Common myeloid progenitor, CD34-positive (primary cell): ENCODE data around the gene COQ8B.
A peak's percentile ranks its signal among the peaks of the same experiment; 100 is the strongest.

Experiments used
- CTCF ChIA-PET: fragments of 350-600 bp; sonication (Branson Sonifier 250); formaldehyde crosslinking; loops from one replicate; lab custom pipeline; 2021; ENCODE audit warnings: antibody characterized with exemption; lab: Charles Lee
- POLR2A ChIA-PET: fragments of 350-600 bp; sonication (Branson Sonifier 250); formaldehyde crosslinking; loops from one replicate; lab custom pipeline; 2021; ENCODE audit warnings: antibody characterized with exemption; lab: Charles Lee
- DNase-seq, 3 donors: peaks; one replicate each; pipeline versions ENCODE4 v3.0.0 to v3.0.0-alpha.2; 2013
- H3K27ac ChIP-seq, 2 experiments: 1 replicate in 1 of 2; 2 replicates in 1 of 2; pipeline ENCODE4 v1.7.0; 2013; ENCODE audit warnings: inconsistent platforms in 2 of 2, low read length in 2 of 2, mild to moderate bottlenecking in 2 of 2, low read depth in 1 of 2, moderate library complexity in 1 of 2; ENCODE audit not compliant: severe bottlenecking in 2 of 2, insufficient read depth in 1 of 2, poor library complexity in 1 of 2
- H3K27me3 ChIP-seq, 5 experiments: replicated peaks in 2 of 5; 1 replicate in 3 of 5; 2 replicates in 2 of 5; pipeline versions ENCODE4 v1.6.1 to v1.7.0; 2013; ENCODE audit warnings: low read length in 4 of 5, mild to moderate bottlenecking in 2 of 5, moderate library complexity in 2 of 5, inconsistent platforms in 1 of 5; ENCODE audit not compliant: insufficient read depth in 5 of 5, control insufficient read depth in 4 of 5
- H3K36me3 ChIP-seq, 4 experiments: 1 replicate in 2 of 4; 2 replicates in 2 of 4; pipeline versions ENCODE4 v1.6.1 to v1.7.0; 2013; ENCODE audit warnings: low read length in 3 of 4, control low read depth in 1 of 4, mild to moderate bottlenecking in 1 of 4; ENCODE audit not compliant: control insufficient read depth in 4 of 4, insufficient read depth in 4 of 4
- H3K4me1 ChIP-seq, 4 experiments: 1 replicate in 3 of 4; 2 replicates in 1 of 4; pipeline versions ENCODE4 v1.6.1 to v1.7.1; 2013; ENCODE audit warnings: low read length in 3 of 4, mild to moderate bottlenecking in 3 of 4, control low read depth in 1 of 4, inconsistent platforms in 1 of 4, moderate library complexity in 1 of 4; ENCODE audit not compliant: control insufficient read depth in 4 of 4, insufficient read depth in 4 of 4; ENCODE audit errors: control extremely low read depth in 1 of 4
- H3K4me3 ChIP-seq, 7 experiments: 1 replicate in 4 of 7; 2 replicates in 3 of 7; pipeline versions ENCODE4 v1.5.1 to v1.7.0; 2013; ENCODE audit warnings: mild to moderate bottlenecking in 7 of 7, low read length in 6 of 7, moderate library complexity in 6 of 7, inconsistent platforms in 2 of 7, low read depth in 2 of 7, control low read depth in 1 of 7; ENCODE audit not compliant: insufficient read depth in 4 of 7, control insufficient read depth in 1 of 7; ENCODE audit errors: extremely low read depth in 1 of 7
- H3K9me3 ChIP-seq, 5 experiments: 1 replicate in 4 of 5; 2 replicates in 1 of 5; pipeline versions ENCODE4 v1.6.1 to v1.7.1; 2013; ENCODE audit warnings: low read length in 4 of 5, mild to moderate bottlenecking in 2 of 5, inconsistent platforms in 1 of 5, low read depth in 1 of 5, moderate library complexity in 1 of 5; ENCODE audit not compliant: control insufficient read depth in 4 of 5, insufficient read depth in 2 of 5; ENCODE audit errors: control extremely low read depth in 1 of 5
- WGBS: methylation state at CpG from one replicate; pipeline ENCODE4 v1.1.5; 2013; ENCODE audit not compliant: insufficient coverage; 5-methylcytosine and 5-hydroxymethylcytosine counted together

Gene COQ8B

DNA sequence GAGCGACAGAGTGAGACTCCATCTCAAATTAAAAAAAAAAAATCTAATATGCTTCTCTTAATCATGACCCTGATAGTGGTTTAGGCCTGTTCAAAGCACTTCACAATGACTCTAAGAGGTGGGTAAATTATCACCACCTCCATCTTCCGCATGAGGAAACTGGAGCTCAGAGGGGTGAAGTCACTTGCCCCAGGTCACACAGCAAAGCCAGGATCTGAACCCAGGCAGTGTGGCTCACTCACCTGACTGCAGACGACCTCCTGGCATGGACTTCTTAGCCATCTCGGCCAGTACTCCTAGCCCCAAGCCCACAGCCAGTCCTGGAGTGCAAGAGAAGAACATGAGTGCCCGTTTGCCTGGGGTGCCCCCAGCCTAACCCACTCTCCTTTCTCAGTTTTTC is 6.9 kb downstream of the COQ8B start:
- H3K4me1 ChIP-seq: peaks cover 0 to 23% (median 18%) of the 10 kb centered on the region in 4 experiments
- CTCF ChIA-PET: interaction anchor here (1.3 to 1.7 kb wide), 2 partner anchors 11 to 46 kb away, joined by 3 to 5 read pairs; no protein-coding TSS in a partner anchor
- DNase-seq: no peak
- H3K27me3 ChIP-seq: no peaks in the 10 kb centered on the region
- no peak overlapping the region for H3K27ac ChIP-seq
- POLR2A ChIA-PET: no interaction called here
- 97% methylated on average over 4 of the region's 5 CpGs for WGBS
- peak overlapping the region in 1 of 7 experiments; percentile 6 for H3K4me3 ChIP-seq
- H3K9me3 ChIP-seq: no peaks in the 10 kb centered on the region
- peaks cover 0 to 42% (median 20%) of the 10 kb centered on the region in 4 experiments for H3K36me3 ChIP-seq

- no peak overlapping the region for H3K4me3 ChIP-seq
- CTCF ChIA-PET: interaction anchor here (1.0 kb wide), 1 partner anchor 99 kb away, joined by 3 read pairs; no protein-coding TSS in a partner anchor
- peaks cover 0 to 12% (median 7%) of the 10 kb centered on the region in 4 experiments for H3K4me1 ChIP-seq
- no peak for DNase-seq
- POLR2A ChIA-PET: interaction anchor here (1.1 kb wide), 1 partner anchor 16 kb away, joined by 3 read pairs; no protein-coding TSS in a partner anchor
- H3K36me3 ChIP-seq: peaks cover 0 to 62% (median 37%) of the 10 kb centered on the region in 4 experiments
- 100% methylated on average over 5 of the region's 7 CpGs for WGBS
- H3K27me3 ChIP-seq: no peaks in the 10 kb centered on the region
- H3K9me3 ChIP-seq: no peaks in the 10 kb centered on the region
- no peak overlapping the region for H3K27ac ChIP-seq
These were observed 9.1 kb downstream of the COQ8B start for GRCh38 chr19:40707615-40708014.

DNA sequence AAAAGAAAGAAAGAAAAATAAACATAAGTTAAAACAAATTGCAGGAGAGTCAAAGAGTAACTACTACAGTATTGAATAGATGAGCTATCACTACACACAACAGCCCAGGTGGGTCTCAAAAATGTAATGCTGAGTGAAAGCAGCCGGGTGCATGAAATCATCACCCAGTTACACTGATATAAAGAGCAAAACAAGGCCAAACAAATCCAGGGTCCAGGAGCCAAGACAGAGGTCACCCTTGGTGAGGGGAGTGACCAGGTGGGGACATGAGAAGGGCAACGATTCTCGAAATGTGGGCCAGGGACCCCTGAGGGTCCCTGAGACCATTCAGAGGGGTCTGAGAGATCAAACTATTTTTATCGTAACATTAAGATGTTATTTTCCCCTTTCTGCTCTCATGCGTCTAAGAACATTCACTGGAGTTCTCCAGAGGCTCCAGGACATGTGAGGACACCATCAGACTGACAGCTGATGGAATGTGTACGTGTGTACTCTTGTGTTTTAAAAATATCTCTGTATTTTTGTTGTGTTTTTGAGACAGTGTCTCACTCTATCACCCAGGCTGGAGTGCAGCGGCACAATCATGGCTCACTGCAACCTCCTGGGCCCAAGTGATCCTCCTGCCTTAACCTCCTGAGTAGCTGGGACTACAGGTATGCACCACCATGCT is 10.6 kb downstream of the COQ8B start:
- Histone ChIP-seq H3K9me3 (no peaks in the 10 kb centered on the region), H3K4me3 (no peak overlapping the region), H3K27me3 (no peaks in the 10 kb centered on the region), H3K27ac (no peak overlapping the region), H3K36me3 (peaks cover 6 to 70% (median 50%) of the 10 kb centered on the region in 4 experiments), H3K4me1 (peaks cover 0 to 11% (median 5%) of the 10 kb centered on the region in 4 experiments)
- 100% methylated on average over 6 of the region's 7 CpGs for WGBS
- POLR2A ChIA-PET: no interaction called here
- DNase-seq: no peak
- CTCF ChIA-PET: no interaction called here

- WGBS: 96% methylated on average over 5 of the region's 9 CpGs
- H3K9me3 ChIP-seq: no peaks in the 10 kb centered on the region
- POLR2A ChIA-PET: no interaction called here
- no peaks in the 10 kb centered on the region for H3K27me3 ChIP-seq
- no peak for DNase-seq
- H3K36me3 ChIP-seq: peaks cover 9 to 72% (median 54%) of the 10 kb centered on the region in 4 experiments
- H3K27ac ChIP-seq: no peak overlapping the region
- H3K4me1 ChIP-seq: peaks cover 0 to 6% (median 2%) of the 10 kb centered on the region in 4 experiments
- no peak overlapping the region for H3K4me3 ChIP-seq
- CTCF ChIA-PET: no interaction called here
These were observed 11.4 kb downstream of the COQ8B start for GRCh38 chr19:40705362-40705651.

DNA sequence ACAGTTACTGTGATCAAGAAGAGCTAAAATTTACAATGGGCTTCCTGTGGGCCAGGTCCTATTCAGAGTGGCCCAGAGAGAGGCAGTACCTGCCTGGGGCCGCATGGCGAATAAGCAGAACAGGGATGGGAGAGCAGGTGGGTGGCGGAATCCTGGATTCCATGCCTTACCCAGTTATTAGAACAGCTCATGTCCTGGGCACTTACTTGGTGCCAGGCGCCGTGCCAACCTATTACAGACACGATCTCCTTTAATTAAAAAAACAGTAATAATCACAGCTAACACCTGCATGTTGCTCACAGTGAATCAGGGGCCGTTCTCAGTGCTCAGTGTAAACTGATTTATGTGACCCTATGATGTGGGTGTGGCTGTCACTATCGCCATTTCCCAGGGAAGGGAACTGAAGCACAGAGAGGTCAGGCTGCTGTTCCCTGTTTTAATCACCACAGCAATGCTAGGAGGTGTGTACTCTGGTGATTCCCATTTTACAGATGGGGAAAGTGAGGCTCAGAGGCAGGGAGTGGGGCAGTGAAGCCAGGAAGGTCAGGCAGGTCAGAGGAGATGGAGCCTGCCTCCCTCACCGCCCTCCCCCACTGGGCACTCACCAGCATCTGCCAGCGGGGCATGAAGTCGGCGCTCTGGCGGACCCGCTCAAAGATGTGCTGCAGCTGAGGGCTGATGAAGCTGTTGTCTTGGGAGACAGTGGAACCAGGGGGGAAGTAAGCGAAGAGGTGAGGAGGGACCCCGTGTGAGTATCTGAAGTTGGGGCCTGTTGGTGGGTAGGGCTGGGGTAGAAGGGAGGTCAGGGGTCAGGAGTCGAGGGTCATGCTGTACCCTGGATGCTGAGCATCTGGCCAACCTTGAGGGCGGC is 12.0 kb downstream of the COQ8B start:
- Histone ChIP-seq H3K9me3 (no peaks in the 10 kb centered on the region), H3K27me3 (no peaks in the 10 kb centered on the region), H3K4me3 (no peak overlapping the region), H3K27ac (no peak overlapping the region), H3K36me3 (peaks cover 9 to 74% (median 56%) of the 10 kb centered on the region in 4 experiments), H3K4me1 (peaks cover 0 to under 1% (median 0%) of the 10 kb centered on the region in 4 experiments)
- WGBS: 95% methylated on average over 8 of the region's 18 CpGs
- DNase-seq: no peak
- ChIA-PET POLR2A (no interaction called here), CTCF (interaction anchor here (1.3 kb wide), 1 partner anchor 42 kb away, joined by 6 read pairs; no protein-coding TSS in a partner anchor)

DNA sequence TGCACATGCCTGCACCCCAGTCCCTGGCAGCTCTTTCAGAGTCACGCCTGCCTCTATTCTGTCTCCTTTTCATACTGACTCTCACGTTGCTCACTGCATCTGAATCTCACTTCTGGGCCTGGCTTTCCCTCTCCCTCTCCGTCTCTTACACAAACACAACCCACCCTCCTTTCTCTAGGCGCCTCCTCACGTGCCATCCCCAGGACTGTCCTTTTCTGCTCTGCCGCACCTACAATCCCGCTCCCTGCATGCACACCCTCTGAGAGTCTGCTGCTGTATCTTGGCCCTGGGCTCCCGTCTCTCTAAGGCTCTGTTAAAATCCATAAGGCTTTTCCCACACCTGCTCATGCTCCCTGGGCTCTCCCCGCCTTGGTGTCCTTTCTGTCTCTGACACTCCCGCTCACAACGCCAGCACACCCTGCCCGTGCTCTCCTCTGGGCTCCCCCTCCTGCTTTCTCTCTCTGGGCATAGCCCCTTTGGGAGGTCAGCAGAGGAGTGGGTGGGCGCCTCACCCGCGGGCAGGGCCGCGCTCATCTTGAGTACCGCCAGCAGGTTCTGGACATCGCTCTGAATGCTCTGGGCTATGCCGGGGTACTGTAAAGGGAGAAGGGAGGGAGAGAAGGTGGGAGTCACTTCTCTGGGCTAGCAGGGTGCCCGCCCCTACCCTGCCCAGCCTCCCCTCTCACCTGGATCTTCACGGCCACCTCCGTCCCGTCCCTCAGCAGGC is 13.5 kb downstream of the COQ8B start:
- POLR2A ChIA-PET: no interaction called here
- H3K9me3 ChIP-seq: no peaks in the 10 kb centered on the region
- CTCF ChIA-PET: interaction anchor here (1.3 kb wide), 1 partner anchor 41 kb away, joined by 6 read pairs; no protein-coding TSS in a partner anchor
- H3K4me1 ChIP-seq: no peaks in the 10 kb centered on the region
- H3K4me3 ChIP-seq: no peak overlapping the region
- no peak overlapping the region for H3K27ac ChIP-seq
- H3K27me3 ChIP-seq: no peaks in the 10 kb centered on the region
- DNase-seq: no peak
- H3K36me3 ChIP-seq: peaks cover 14 to 69% (median 55%) of the 10 kb centered on the region in 4 experiments
- WGBS: 95% methylated on average over 18 of the region's 24 CpGs
